HG03432 (cell line): ENCODE data around the gene IL17F.

ENCODE experiments used
- ATAC-seq: cut with Tn5 transposase; IDR thresholded peaks from one replicate; pipeline ENCODE4 v1.9.1; 2021; ENCODE audit warnings: mild to moderate bottlenecking, moderate library complexity; ENCODE audit not compliant: unreplicated experiment

The IL17F gene

DNA sequence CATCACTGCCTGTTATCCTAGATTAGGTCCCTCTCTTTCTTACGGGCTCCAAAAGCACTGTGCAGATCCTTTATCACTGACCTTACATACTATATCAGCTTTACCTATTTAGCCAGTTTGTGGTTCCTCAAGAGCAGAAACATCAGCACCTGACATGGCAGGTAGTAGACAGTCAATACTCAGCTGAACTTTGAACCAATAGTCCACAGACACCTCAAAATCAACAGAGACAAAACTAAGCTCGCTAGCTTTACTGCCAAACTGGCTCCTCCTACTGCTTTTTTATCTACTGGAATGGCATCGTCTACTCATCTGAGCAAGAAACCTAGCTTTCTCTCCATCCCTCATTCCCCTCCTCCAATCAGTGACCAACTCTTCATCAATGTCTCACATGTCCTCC lies 52.5 kb downstream of the IL17F start:
- ATAC-seq, result no peak

DNA sequence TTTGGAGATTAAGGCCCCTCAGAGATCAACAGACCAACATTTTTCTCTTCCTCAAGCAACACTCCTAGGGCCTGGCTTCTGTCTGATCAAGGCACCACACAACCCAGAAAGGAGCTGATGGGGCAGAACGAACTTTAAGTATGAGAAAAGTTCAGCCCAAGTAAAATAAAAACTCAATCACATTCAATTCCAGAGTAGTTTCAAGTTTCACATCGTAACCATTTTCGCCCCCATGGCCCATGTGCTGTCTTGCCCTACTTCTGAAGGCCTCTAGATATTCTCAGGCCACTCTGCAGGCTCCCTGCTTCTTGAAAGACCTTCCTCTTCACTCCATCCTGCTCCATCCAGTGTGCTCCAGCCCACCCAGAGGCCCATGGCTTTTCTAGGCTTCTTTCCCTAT lies 53.9 kb downstream of the IL17F start:
- no peak for ATAC-seq

DNA sequence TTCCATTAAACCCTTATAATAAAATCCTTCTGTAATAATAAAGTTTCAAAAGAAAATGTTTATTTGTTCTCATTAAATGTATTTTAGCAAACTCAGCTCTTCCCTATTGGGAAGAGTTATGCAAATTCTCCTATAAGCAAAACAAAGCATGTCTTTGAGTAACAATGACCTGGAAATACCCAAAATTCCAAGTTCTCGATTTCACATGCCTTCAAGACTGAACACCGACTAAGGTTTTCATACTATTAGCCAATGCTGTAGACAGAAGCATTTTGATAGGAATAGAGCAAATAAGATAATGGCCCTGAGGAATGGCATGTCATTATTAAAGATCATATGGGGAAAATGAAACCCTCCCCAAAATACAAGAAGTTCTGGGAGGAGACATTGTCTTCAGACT lies 54.3 kb downstream of the IL17F start:
- no peak for ATAC-seq

GRCh38 chr6:52187098-52187497 lies 57.2 kb downstream of the IL17F start:
- ATAC-seq, result no peak
